ENCODE measurements around the gene ABCA10.

Gene ABCA10

DNA sequence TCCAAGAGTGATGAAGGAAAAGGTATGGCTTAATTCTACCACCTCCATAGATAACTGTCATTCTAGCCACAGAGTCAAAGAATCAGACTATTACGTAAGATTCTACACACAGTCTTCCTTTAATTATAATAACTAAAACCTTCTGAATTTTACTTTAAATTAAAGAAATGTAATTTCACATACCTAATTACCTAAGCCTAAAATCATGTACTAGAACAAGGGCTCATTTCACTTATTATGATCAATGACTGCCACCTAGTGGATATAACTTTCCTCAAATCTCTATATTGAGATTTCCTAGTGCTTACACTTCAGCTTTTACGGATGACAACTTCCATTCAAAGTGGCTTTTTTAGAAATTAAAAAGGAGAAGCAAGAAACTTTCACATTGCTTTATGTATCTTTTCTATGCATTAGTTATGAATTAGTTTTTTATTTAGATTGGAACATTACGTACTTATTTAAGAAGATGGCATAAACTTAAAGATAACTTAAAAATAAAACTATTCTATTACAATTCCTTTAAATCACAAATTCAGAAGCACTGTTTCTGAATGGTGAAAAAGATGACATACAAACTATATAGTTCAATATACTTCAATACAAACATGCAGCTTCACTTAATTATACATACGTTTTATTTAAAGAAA, 18.2 kb upstream of the ABCA10 start:
- no peaks in the 10 kb centered on the region for H3K36me3 ChIP-seq (ENCODE audit: control insufficient read depth, insufficient read depth, low read length)
- no CpG with 5 or more reads among the region's 4 CpGs for WGBS, 2 experiments (ENCODE audit: insufficient coverage in 2 of 2)
- no peak overlapping the region for H3K27ac ChIP-seq (ENCODE audit: low read depth, low read length, severe bottlenecking)
- no peaks in the 10 kb centered on the region for H3K9me3 ChIP-seq (ENCODE audit: control insufficient read depth, low read length)
- H3K4me1 ChIP-seq (ENCODE audit: control insufficient read depth, insufficient read depth, low read length, poor library complexity, severe bottlenecking), result no peaks in the 10 kb centered on the region
- H3K4me3 ChIP-seq (ENCODE audit: extremely low read depth, insufficient read depth, low read length, poor library complexity, severe bottlenecking), result no peak overlapping the region

DNA sequence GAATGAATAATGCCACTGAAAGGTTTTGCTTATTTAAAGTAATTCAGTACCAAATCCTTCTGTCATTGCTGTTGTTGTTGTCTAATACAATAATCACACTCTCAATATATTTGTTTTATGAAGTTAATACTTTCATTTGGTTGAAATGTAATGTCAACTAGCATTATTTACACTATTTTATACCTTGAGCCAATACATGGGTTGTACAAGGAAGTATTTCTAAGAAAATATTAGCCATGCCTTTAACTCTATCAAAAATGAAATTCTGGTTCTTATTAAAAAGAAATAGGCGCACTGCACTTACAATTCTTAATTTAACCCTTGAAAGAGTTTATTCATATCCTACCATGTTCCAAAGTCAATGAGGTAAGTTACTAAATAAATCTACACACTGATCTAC, 17.6 kb upstream of the ABCA10 start:
- Histone ChIP-seq H3K36me3 (ENCODE audit: control insufficient read depth, insufficient read depth, low read length) (no peaks in the 10 kb centered on the region), H3K9me3 (ENCODE audit: control insufficient read depth, low read length) (no peaks in the 10 kb centered on the region), H3K27ac (ENCODE audit: low read depth, low read length, severe bottlenecking) (no peak overlapping the region), H3K4me1 (ENCODE audit: control insufficient read depth, insufficient read depth, low read length, poor library complexity, severe bottlenecking) (no peaks in the 10 kb centered on the region), H3K4me3 (ENCODE audit: extremely low read depth, insufficient read depth, low read length, poor library complexity, severe bottlenecking) (no peak overlapping the region)
- WGBS, 2 experiments (ENCODE audit: insufficient coverage in 2 of 2), result no CpG with 5 or more reads among the region's 1 CpG

DNA sequence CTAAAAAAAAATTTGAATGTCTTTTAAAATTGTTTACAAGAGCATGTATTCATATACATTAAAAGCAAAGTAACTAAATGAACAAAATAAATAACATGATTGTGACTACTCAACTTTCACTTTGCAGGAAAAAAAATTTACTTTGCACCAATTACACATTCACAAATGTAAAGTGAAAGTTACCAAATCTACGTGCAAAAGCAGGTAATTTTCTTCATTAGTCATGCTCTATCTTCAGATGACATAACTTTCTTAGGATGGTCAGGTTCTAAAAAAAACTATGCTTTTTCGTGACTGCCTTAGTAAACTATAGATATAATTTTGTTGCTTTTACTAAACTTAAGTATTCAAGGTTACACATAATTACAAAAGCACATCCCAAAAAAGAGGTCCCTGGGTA, 17.0 kb upstream of the ABCA10 start:
- WGBS, 2 experiments (ENCODE audit: insufficient coverage in 2 of 2), result 80 to 100% methylated on average over 1 of the region's 2 CpGs
- H3K9me3 ChIP-seq (ENCODE audit: control insufficient read depth, low read length), result no peaks in the 10 kb centered on the region
- no peak overlapping the region for H3K27ac ChIP-seq (ENCODE audit: low read depth, low read length, severe bottlenecking)
- H3K4me1 ChIP-seq (ENCODE audit: control insufficient read depth, insufficient read depth, low read length, poor library complexity, severe bottlenecking), result no peaks in the 10 kb centered on the region
- no peak overlapping the region for H3K4me3 ChIP-seq (ENCODE audit: extremely low read depth, insufficient read depth, low read length, poor library complexity, severe bottlenecking)
- no peaks in the 10 kb centered on the region for H3K36me3 ChIP-seq (ENCODE audit: control insufficient read depth, insufficient read depth, low read length)

DNA sequence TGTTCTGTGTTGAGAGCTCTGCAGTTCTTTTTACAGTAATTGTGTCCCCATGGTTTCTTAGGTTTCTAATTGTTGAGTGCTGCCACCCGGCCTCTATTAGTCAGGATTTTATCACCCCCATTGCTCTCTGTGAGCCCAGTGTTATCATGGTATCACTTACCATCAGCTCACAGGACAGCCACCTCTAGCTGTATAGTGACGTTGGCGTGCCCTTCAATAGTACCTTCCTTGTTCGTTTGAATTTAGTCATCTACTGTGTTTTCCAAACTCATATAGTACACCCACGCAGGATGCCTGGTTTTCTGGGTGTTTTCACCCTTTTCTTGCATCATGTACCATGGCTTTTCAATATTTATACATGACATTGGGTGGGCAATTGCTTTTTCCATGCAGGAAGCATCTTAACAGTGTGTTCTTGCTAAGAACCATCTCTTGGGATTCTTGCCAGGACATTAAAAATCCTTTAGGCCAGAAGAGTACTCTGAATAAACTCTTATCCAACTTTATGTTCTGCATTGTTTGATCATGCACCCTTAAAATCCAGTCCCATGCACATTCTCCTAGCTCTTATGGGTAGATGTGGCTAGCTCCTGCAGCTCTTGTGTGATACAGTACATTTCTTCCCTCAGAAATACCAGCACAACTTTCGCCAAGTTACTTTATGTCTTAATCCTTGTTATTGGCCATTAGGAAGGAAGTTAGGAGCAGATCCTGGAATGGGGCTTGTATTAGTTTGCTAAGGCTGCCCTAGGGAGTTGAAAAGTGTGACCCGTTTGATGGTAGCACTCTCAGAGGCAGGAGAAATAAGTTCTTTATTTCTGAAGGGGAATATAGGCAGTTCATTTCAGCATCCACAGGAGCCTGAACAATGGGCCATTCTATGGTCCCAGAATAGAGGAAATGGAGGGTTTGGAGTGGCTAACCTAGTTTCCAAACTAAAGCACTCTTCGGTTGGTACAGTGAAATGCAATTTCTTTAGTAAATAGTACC, 11.3 kb upstream of the ABCA10 start:
- no peak overlapping the region for H3K27ac ChIP-seq (ENCODE audit: low read depth, low read length, severe bottlenecking)
- H3K36me3 ChIP-seq (ENCODE audit: control insufficient read depth, insufficient read depth, low read length), result no peaks in the 10 kb centered on the region
- WGBS, 2 experiments (ENCODE audit: insufficient coverage in 2 of 2), result 88 to 90% methylated on average over 6 of the region's 8 CpGs
- no peaks in the 10 kb centered on the region for H3K4me1 ChIP-seq (ENCODE audit: control insufficient read depth, insufficient read depth, low read length, poor library complexity, severe bottlenecking)
- no peaks in the 10 kb centered on the region for H3K9me3 ChIP-seq (ENCODE audit: control insufficient read depth, low read length)
- H3K4me3 ChIP-seq (ENCODE audit: extremely low read depth, insufficient read depth, low read length, poor library complexity, severe bottlenecking), result no peak overlapping the region

DNA sequence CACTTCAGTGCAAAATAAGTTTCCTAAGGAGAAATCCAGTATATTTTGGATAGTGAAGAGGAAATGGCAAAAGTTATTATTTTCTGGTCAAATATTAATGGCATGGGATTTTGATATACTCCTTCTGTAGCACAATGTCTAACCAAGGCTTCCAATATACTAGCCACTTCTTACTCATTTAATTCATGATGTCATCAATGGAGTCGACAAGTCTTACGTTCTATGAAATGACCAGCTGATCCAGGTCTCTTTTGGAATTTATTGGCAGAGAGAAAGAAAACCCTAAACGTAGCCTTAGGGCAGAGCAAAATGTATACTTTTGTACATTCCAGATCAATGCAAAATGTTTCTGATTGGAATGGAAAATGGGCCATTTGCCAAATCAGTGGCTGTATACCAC, 8.3 kb upstream of the ABCA10 start:
- no peak overlapping the region for H3K27ac ChIP-seq (ENCODE audit: low read depth, low read length, severe bottlenecking)
- H3K9me3 ChIP-seq (ENCODE audit: control insufficient read depth, low read length), result peaks cover 12% of the 10 kb centered on the region
- no peaks in the 10 kb centered on the region for H3K36me3 ChIP-seq (ENCODE audit: control insufficient read depth, insufficient read depth, low read length)
- H3K4me1 ChIP-seq (ENCODE audit: control insufficient read depth, insufficient read depth, low read length, poor library complexity, severe bottlenecking), result no peaks in the 10 kb centered on the region
- no CpG with 5 or more reads among the region's 3 CpGs for WGBS, 2 experiments (ENCODE audit: insufficient coverage in 2 of 2)
- no peak overlapping the region for H3K4me3 ChIP-seq (ENCODE audit: extremely low read depth, insufficient read depth, low read length, poor library complexity, severe bottlenecking)

DNA sequence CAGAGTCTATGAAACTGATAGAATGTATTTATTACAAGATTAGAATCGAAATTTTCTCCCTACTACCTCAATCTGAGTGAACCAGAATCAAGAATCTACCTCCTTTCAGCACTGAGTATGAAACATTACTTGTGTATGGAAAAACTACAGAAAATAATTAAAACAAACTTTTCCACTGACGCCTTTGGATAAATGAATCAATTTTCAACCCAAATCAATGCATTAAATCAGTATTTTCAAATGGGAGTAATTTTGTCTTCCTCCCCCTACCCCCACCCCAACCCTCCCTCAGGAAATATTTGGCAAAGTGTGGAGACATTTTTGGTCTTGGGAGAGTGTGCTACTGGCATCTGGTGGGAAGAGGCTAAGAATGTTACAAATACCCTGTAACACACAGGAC, 7.8 kb upstream of the ABCA10 start:
- peaks cover 12% of the 10 kb centered on the region for H3K9me3 ChIP-seq (ENCODE audit: control insufficient read depth, low read length)
- H3K4me3 ChIP-seq (ENCODE audit: extremely low read depth, insufficient read depth, low read length, poor library complexity, severe bottlenecking), result no peak overlapping the region
- no peaks in the 10 kb centered on the region for H3K36me3 ChIP-seq (ENCODE audit: control insufficient read depth, insufficient read depth, low read length)
- WGBS, 2 experiments (ENCODE audit: insufficient coverage in 2 of 2), result no CpG with 5 or more reads among the region's 2 CpGs
- no peaks in the 10 kb centered on the region for H3K4me1 ChIP-seq (ENCODE audit: control insufficient read depth, insufficient read depth, low read length, poor library complexity, severe bottlenecking)
- no peak overlapping the region for H3K27ac ChIP-seq (ENCODE audit: low read depth, low read length, severe bottlenecking)

DNA sequence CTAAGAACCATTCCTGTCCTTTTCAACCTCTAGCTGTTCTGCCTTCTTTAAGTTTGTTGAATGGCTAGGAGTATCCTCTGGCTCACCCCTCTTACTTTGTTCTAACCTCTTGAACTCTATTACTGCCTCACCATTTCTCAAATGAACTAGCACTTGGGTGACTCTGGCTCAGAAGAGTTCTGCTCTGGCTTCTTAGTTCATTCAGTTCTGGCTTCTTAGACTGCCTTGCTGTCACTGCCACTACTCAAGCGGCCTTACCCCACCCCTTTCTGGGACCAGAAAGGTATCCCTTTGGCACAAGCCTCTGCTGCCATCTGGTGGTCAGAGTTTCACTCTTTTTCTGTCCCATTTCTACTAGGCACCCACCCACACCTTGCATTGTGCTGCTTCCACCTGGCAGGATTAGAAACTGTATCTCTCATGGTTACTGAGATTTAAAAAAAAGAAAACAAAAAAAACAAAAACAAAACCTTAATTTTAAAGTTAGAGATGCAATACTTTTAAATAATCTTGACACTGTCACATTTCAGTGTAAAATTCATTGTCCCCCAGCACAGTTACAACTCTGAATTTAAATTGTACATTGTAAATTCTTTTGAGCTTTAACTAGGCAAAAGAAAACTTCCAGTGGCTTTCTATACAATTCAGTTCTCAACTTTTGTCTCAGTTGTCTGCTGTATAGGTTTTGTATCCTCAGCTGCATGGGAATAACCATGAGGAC, 6.9 kb upstream of the ABCA10 start:
- WGBS, 2 experiments (ENCODE audit: insufficient coverage in 2 of 2), result 0 to 17% methylated on average over 1 of the region's 1 CpG
- no peak overlapping the region for H3K4me3 ChIP-seq (ENCODE audit: extremely low read depth, insufficient read depth, low read length, poor library complexity, severe bottlenecking)
- no peak overlapping the region for H3K27ac ChIP-seq (ENCODE audit: low read depth, low read length, severe bottlenecking)
- H3K4me1 ChIP-seq (ENCODE audit: control insufficient read depth, insufficient read depth, low read length, poor library complexity, severe bottlenecking), result no peaks in the 10 kb centered on the region
- peaks cover 12% of the 10 kb centered on the region for H3K9me3 ChIP-seq (ENCODE audit: control insufficient read depth, low read length)
- no peaks in the 10 kb centered on the region for H3K36me3 ChIP-seq (ENCODE audit: control insufficient read depth, insufficient read depth, low read length)

DNA sequence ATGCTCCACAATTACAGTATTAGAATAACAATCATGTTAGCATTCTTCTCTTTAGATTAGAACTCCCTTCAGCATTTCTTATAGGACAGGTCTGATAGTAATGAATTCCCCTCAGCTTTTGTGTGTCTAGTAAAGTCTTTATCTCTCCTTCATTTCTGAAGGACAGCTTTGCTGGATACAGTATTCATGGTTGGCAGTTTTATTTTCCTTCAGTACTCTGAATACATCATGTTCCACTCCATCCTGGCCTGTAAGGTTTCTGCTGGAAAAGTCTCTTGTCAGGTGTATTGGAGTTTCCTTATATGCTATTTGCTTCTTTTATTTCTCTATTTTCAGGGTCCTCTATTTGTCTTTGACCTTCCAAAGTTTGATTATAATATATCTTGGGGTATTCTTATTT, 4.0 kb upstream of the ABCA10 start:
- H3K27ac ChIP-seq (ENCODE audit: low read depth, low read length, severe bottlenecking), result no peak overlapping the region
- H3K36me3 ChIP-seq (ENCODE audit: control insufficient read depth, insufficient read depth, low read length), result no peaks in the 10 kb centered on the region
- no peaks in the 10 kb centered on the region for H3K4me1 ChIP-seq (ENCODE audit: control insufficient read depth, insufficient read depth, low read length, poor library complexity, severe bottlenecking)
- peaks cover 12% of the 10 kb centered on the region for H3K9me3 ChIP-seq (ENCODE audit: control insufficient read depth, low read length)
- no peak overlapping the region for H3K4me3 ChIP-seq (ENCODE audit: extremely low read depth, insufficient read depth, low read length, poor library complexity, severe bottlenecking)

DNA sequence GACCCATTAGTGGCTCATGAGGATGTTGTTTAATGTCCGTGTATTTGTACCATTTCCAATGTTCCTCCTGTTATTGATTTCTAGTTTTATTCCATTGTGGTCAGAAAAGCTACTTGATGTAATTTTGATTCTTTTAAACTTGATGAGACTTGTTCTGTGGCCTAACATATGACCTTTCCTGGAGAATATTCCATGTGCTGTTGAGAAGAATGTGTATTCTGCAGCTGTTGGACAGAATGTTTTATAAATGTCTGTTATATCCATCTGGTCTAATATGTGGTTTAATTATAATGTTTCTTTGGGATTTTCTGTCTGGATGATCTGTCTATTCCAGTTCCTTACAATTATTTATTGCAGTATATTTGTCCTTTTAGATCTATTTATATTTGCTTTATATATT, 2.9 kb upstream of the ABCA10 start:
- WGBS, 2 experiments (ENCODE audit: insufficient coverage in 2 of 2), result no CpG with 5 or more reads among the region's 1 CpG
- H3K36me3 ChIP-seq (ENCODE audit: control insufficient read depth, insufficient read depth, low read length), result no peaks in the 10 kb centered on the region

DNA sequence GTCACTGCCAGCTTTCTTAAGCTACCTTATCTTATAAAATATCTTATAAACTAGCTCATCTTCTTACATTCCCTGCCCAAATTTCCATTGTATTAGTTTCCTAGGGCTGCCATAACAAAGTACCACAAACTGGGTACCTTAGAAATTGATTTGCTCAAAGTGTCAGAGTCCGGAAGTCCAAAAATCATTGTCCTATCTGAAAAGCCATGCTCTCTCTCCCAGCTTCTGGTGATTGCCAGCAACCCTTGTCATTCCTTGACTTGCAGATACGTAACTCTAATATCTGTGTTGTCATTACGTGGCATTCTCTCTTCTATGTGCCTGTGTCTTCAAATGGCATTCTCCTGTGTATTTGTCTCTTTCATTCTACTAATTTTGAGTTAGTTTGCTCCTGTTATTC, 2.3 kb upstream of the ABCA10 start:
- Histone ChIP-seq H3K4me3 (ENCODE audit: extremely low read depth, insufficient read depth, low read length, poor library complexity, severe bottlenecking) (no peak overlapping the region), H3K4me1 (ENCODE audit: control insufficient read depth, insufficient read depth, low read length, poor library complexity, severe bottlenecking) (no peaks in the 10 kb centered on the region), H3K9me3 (ENCODE audit: control insufficient read depth, low read length) (peaks cover 12% of the 10 kb centered on the region), H3K27ac (ENCODE audit: low read depth, low read length, severe bottlenecking) (no peak overlapping the region), H3K36me3 (ENCODE audit: control insufficient read depth, insufficient read depth, low read length) (no peaks in the 10 kb centered on the region)
- WGBS, 2 experiments (ENCODE audit: insufficient coverage in 2 of 2), result 93 to 100% methylated on average over 2 to 3 of the region's 3 CpGs

More for the DNA sequence above, 2.9 kb upstream of the ABCA10 start:
- Histone ChIP-seq H3K9me3 (ENCODE audit: control insufficient read depth, low read length) (peaks cover 12% of the 10 kb centered on the region), H3K4me1 (ENCODE audit: control insufficient read depth, insufficient read depth, low read length, poor library complexity, severe bottlenecking) (no peaks in the 10 kb centered on the region), H3K27ac (ENCODE audit: low read depth, low read length, severe bottlenecking) (no peak overlapping the region), H3K4me3 (ENCODE audit: extremely low read depth, insufficient read depth, low read length, poor library complexity, severe bottlenecking) (no peak overlapping the region)
